NCI-H1930 (cell line): ENCODE results near the gene FBLN1.
"Not testable (repeated sequence)": the region's sequence is repeated elsewhere in the genome, so short reads cannot be mapped to it uniquely, and the experiment has no call there.

Source experiments
- DNase-seq, 2 experiments: peaks; one replicate each; lab custom pipeline; 2025; lab: John Stamatoyannopoulos, UW

FBLN1 gene

GRCh38 chr22:45585946-45586540 lies 83.4 kb downstream of the FBLN1 start:
- DNase-seq, result no peak

- no peak for DNase-seq
These were observed 84.1 kb downstream of the FBLN1 start for GRCh38 chr22:45586651-45587405.

GRCh38 chr22:45587638-45588505 lies 85.2 kb downstream of the FBLN1 start:
- no peak for DNase-seq

DNA sequence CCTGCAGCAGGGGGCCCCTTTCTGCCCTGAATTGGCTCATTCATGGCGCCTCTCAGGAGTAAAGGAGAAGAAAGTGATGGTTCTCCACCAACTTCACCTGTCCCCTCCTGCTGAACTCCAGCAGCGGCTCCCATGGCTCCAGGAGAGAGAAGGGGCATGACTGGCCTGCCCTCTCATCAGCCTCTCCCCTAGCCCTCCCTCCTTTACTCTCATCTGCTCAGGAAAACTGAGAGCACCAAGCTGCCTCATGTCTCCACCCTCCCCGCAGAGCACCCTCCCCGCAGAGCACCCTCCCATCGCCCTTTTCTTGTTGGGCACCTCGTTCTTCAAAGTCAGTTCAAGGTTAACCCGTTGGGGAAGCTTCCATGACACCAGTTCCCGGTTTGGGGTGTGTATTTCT lies 86.9 kb downstream of the FBLN1 start:
- no peak for DNase-seq

DNA sequence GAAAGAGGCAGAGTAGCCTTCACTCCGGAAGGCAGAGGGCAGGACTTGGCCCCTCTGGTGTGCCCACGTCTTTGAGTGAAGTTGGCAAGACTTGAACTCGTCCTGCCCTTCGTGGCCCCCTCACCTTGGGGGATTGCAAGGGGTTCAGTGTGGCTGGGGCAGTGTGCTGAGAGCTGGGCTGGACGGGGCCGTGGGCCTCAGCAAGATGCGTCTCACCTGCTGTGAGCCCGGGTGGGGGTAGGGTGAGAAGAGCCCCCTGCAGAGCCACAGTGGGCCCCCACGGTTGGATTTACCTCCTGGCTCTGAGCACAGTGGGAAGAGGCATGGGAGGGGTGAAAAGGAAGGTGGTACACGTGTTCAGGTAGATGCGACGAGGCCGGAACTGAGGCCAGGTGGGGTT lies 87.6 kb downstream of the FBLN1 start:
- DNase-seq, result no peak

DNA sequence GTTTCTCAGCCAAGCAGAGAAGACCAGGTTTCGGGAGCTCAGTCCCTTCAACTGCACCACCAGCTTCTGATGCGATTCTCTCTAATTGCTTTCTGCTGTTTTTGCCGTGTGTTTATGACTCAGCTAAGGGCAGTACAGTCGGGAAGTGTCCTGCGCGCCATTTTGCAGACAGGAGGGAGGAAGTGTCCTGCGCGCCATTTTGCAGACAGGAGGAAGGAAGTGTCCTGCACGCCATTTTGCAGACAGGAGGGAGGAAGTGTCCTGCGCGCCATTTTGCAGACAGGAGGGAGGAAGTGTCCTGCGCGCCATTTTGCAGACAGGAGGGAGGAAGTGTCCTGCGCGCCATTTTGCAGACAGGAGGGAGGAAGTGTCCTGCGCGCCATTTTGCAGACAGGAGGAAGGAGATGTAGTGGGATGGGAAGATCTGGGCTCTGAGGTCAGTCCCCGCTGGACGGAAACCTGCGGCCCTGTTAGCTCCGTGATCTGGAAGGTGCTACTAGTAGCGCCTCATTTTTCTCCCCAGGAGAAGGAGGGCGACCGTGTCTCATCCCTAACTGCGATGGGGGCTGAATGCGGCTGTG lies 89.0 kb downstream of the FBLN1 start:
- not testable (repeated sequence) for DNase-seq

DNA sequence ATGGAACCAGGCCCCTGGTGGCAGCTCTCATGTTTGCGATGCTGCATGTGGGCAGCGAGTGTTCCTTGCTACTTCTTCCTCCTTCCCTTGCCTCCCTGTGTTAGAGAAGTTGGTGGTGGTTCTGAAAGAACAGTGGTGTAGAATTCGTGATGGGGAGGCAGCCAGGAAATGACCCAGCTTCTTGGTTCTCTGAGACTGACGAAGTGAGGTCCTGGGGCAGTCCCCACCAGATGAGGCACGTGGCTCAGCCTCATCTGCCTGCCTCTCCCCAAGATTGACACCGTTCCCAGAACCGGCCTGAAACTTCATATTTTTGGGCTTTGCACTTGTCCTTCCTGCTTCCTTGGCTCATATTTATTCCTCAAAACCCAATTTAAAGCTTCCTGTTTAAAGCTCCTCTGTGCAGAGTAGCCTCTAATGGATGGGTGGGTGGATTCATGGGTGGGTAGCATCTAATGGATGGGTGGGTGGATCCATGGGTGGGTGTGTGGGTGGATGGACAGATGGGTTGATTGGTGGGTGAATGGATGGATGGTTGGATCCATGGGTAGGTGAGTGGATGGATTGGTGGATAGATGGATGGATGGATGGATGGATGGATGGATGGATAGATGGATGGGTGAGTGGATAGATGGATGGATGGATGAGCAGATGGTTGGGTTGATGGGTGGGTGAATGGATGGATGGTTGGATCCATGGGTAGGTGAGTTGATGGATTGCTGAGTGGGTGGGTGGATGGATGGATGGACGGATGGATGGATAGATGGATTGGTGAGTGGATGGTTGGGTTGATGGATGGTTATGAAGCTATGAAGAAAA lies 91.6 kb downstream of the FBLN1 start:
- no peak for DNase-seq

DNA sequence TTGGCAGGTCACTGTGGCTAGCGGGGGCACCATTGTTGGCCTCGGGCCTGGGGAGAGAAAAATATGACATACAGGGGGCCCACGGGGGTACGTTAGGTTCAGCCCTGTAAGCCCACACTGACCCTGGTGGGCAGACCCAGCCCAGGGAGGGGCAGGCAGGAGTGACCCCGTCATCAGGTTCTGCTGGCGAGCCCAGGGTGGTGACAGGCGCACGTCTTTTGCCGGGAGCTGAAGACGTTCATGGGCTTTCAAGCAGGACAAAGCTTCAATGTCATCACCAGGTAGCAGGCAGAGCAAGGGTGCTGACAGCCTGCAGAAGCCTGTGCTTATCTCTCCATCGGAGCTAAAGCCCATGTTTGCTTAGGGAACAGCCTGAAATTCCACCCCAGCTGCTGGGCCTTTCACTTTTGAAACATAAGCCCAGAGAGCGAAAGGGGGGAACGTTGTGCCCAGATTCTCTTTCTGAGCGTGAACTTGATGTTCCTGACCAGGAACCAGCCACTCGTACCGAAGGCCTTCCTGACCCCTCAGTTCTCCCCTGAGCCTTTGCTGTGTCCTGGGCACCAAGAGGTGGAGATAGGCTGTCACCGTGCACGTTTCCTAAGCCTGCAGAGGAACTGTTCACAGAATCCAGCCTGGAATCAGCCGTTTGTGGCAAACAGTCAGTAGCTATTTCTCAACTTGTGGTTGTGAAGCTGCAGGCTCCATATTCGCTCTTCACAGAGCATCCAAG lies 94.9 kb downstream of the FBLN1 start:
- DNase-seq, result no peak

GRCh38 chr22:45598596-45599217 lies 96.0 kb downstream of the FBLN1 start:
- no peak for DNase-seq

DNA sequence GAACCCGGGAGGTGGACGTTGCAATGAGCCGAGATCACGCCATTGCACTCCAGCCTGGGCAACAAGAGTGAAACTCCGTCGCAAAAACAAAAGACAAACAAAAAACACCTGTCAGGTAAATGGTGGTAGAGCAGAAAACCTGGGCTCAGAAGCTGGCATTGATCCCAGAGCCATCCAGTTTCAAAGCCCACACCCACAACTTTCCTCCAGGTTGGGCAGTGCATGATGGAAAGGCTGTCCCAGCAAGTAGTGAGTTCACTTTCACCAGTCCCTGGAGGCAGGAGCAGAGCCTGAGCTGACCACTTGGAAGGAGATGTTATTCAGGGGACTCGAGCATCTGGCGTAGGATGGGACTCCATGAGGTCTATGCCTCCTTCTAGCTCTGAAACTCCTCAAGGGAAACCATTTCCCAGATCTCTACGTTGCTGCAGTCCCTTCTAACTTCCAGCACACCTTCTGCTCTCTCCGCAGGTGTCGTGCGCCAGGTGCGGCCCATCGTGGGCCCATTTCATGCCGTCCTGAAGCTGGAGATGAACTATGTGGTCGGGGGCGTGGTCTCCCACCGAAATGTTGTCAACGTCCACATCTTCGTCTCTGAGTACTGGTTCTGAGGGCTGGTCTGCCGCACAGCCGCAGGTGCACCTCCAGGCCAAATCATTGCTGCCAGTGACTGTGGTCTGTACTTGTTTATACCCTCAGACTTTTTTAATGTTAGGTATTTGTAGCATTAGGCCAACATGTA lies 97.3 kb downstream of the FBLN1 start:
- DNase-seq, result no peak

- no peak for DNase-seq
These were observed 98.4 kb downstream of the FBLN1 start for GRCh38 chr22:45600790-45601730.

- no peak for DNase-seq
These were observed 99.5 kb downstream of the FBLN1 start for GRCh38 chr22:45602004-45602733.

GRCh38 chr22:45602824-45603595 lies 100.3 kb downstream of the FBLN1 start:
- no peak for DNase-seq

DNA sequence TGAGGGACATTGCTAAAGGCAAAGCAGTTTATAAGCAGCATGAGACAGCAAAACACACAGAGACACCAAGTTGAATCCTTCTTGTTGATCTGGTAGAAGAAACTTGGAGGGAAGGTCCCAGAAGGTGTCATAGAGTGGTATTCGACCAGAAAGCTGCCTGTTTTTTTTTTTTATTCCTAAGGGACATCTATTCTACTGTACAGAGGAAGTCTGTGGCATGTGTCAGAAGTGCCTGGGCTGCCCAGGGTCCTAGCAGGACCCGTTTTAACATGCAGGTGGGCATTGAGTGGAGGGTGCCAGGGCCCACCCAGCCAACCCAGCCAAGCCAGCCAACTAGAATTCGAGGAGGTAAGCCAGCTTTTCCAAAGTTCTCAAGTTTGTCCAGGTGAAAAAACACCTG lies 100.9 kb downstream of the FBLN1 start:
- no peak for DNase-seq

DNA sequence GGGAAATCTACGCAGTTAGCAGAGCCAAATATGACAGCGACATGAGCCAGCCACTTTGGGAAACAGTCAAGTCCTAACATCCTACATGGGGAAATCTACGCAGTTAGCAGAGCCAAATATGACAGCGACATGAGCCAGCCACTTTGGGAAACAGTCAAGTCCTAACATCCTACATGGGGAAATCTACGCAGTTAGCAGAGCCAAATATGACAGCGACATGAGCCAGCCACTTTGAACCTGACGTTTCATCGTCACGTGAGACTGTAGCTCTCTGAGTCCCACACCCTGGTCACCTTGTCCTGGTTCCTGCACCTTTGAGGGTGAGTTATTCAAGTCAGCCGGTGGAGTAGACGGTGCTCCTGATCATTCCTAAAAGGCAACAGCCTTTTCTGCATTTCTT lies 105.4 kb downstream of the FBLN1 start:
- not testable (repeated sequence) for DNase-seq

DNA sequence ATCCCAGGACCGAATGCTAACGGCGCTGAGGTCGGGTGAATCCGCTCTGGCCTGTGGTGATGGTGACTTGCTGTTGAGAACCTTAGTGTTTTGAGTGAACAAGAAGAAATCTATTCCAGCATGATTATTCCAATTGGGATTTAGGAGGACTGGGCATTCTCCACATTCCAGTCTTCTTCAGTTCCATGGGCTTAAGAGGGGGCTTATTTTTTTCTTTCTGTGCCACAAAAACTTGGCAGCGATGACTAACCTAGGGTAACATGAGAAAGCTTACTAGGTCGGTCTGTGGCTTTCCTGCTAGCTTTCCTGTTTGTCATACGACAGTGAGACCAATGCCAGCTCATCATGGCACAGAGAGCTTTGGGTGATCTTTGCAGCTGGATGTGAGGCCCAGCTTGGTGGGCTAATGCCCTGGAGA lies 106.1 kb downstream of the FBLN1 start:
- DNase-seq, result no peak

GRCh38 chr22:45612451-45612901 lies 109.8 kb downstream of the FBLN1 start:
- no peak for DNase-seq
